Tibial artery (tissue), 4 donors: Measurements from ENCODE around the gene G0S2.

Experiments
- DNase-seq, 2 donors: peaks; one replicate each; pipeline ENCODE4 v3.0.0-alpha.2; 2019
- H3K27ac ChIP-seq, 2 donors: fragments of 200-600 bp; sonication (generic) in 1 of 2; 1 replicate in 1 of 2; 2 replicates in 1 of 2; pipeline ENCODE4 v1.5.1; 2018 to 2019; ENCODE audit warnings: mild to moderate bottlenecking in 1 of 2
- H3K27me3 ChIP-seq, 2 donors: fragments of 200-600 bp; sonication (generic) in 1 of 2; one replicate each; pipeline versions ENCODE4 v1.5.1 to v1.6.0; 2016 to 2019
- H3K36me3 ChIP-seq, 3 donors: fragments of 200-600 bp; sonication (generic) in 2 of 3; one replicate each; pipeline ENCODE4 v1.5.1; 2016 to 2019; ENCODE audit warnings: mild to moderate bottlenecking in 2 of 3
- H3K4me1 ChIP-seq, 4 donors: fragments of 200-600 bp; sonication (generic) in 2 of 4; 1 replicate in 3 of 4; 2 replicates in 1 of 4; pipeline ENCODE4 v1.5.1; 2016 to 2019
- H3K4me3 ChIP-seq, 2 donors: fragments of 200-600 bp; sonication (generic) in 1 of 2; 1 replicate in 1 of 2; 2 replicates in 1 of 2; pipeline ENCODE4 v1.5.1; 2018 to 2019; ENCODE audit warnings: mild to moderate bottlenecking in 2 of 2
- H3K9me3 ChIP-seq, 3 donors: fragments of 200-600 bp; sonication (generic) in 1 of 3; one replicate each; pipeline ENCODE4 v1.5.1; 2016 to 2019
- CTCF ChIP-seq, 2 experiments: fragments of 200-600 bp in 1 of 2; fragments of 450-650 bp in 1 of 2; IDR thresholded peaks; one replicate each; pipeline ENCODE4 v1.5.1; 2017 to 2019; ENCODE audit warnings: antibody characterized with exemption in 2 of 2, mild to moderate bottlenecking in 1 of 2, moderate library complexity in 1 of 2
- intact Hi-C: fragments of 100-400 bp; cut with DNase I; formaldehyde crosslinking; loops from one replicate; pipeline ENCODE4 v1.15.0; 2023; ENCODE audit warnings: low total_unique reads

G0S2 gene

GRCh38 chr1:209689477-209689876, 14.3 kb downstream of the G0S2 start:
- intact Hi-C loops = loop anchor here (2.0 kb wide), 1 partner anchor 113 kb away; no protein-coding TSS in a partner anchor
- DNase-seq = no peak
- Histone ChIP-seq H3K4me3 (no peak overlapping the region), H3K36me3 (no peaks in the 10 kb centered on the region), H3K9me3 (no peaks in the 10 kb centered on the region), H3K27me3 (peaks cover 0 to 4% of the 10 kb centered on the region in 2 donors), H3K27ac (no peak overlapping the region), H3K4me1 (no peaks in the 10 kb centered on the region)
- TF ChIP-seq CTCF (IDR thresholded peaks at IDR 0.05) = no peak

- Histone ChIP-seq H3K4me1 (no peaks in the 10 kb centered on the region), H3K27me3 (peaks cover 0 to 4% of the 10 kb centered on the region in 2 donors), H3K36me3 (no peaks in the 10 kb centered on the region), H3K27ac (no peak overlapping the region), H3K9me3 (no peaks in the 10 kb centered on the region), H3K4me3 (no peak overlapping the region)
- TF ChIP-seq CTCF (IDR thresholded peaks at IDR 0.05) = no peak
- intact Hi-C loops = no loop called here
- no peak for DNase-seq
Observed at GRCh38 chr1:209691237-209691636, 16.0 kb downstream of the G0S2 start.

GRCh38 chr1:209692296-209692695, 17.1 kb downstream of the G0S2 start:
- Histone ChIP-seq H3K4me1 (no peaks in the 10 kb centered on the region), H3K27ac (no peak overlapping the region), H3K27me3 (peaks cover 0 to 4% of the 10 kb centered on the region in 2 donors), H3K4me3 (no peak overlapping the region), H3K36me3 (no peaks in the 10 kb centered on the region), H3K9me3 (no peaks in the 10 kb centered on the region)
- TF ChIP-seq CTCF (IDR thresholded peaks at IDR 0.05) = no peak
- intact Hi-C loops = no loop called here
- no peak for DNase-seq

- H3K27me3 ChIP-seq = peaks cover 0 to 4% of the 10 kb centered on the region in 2 donors
- no peaks in the 10 kb centered on the region for H3K36me3 ChIP-seq
- H3K4me1 ChIP-seq = no peaks in the 10 kb centered on the region
- peak; percentile 51 to 76 for DNase-seq
- intact Hi-C loops = no loop called here
- H3K9me3 ChIP-seq = no peaks in the 10 kb centered on the region
- no peak overlapping the region for H3K27ac ChIP-seq
- no peak overlapping the region for H3K4me3 ChIP-seq
- peak; percentile 75 to 80 for TF ChIP-seq CTCF (IDR thresholded peaks at IDR 0.05)
Observed at GRCh38 chr1:209692745-209693504, 17.7 kb downstream of the G0S2 start.

- no peak overlapping the region for H3K27ac ChIP-seq
- TF ChIP-seq CTCF (IDR thresholded peaks at IDR 0.05) = no peak
- H3K27me3 ChIP-seq = peaks cover 0 to 7% of the 10 kb centered on the region in 2 donors
- no peaks in the 10 kb centered on the region for H3K9me3 ChIP-seq
- DNase-seq = no peak
- H3K4me3 ChIP-seq = no peak overlapping the region
- no peaks in the 10 kb centered on the region for H3K36me3 ChIP-seq
- H3K4me1 ChIP-seq = no peaks in the 10 kb centered on the region
- intact Hi-C loops = no loop called here
Observed at GRCh38 chr1:209696673-209697072, 21.5 kb downstream of the G0S2 start.
